Suprapubic skin (tissue), 3 donors: Measurements from ENCODE around the gene ELAVL2.

Experiments used
- POLR2A ChIP-seq, 2 donors: fragments of 450-650 bp; IDR thresholded peaks; one replicate each; pipeline ENCODE4 v1.6.1; 2017; ENCODE audit warnings: antibody characterized with exemption in 2 of 2, mild to moderate bottlenecking in 2 of 2, moderate library complexity in 2 of 2
- TF ChIP-seq, protein P1 (sequence below), 2 donors: fragments of 200-600 bp in 1 of 2; fragments of 450-650 bp in 1 of 2; sonication (generic) in 1 of 2; IDR thresholded peaks; one replicate each; pipeline ENCODE4 v1.5.1; 2016 to 2019; ENCODE audit warnings: antibody characterized with exemption in 2 of 2, mild to moderate bottlenecking in 1 of 2, moderate library complexity in 1 of 2

DNA sequence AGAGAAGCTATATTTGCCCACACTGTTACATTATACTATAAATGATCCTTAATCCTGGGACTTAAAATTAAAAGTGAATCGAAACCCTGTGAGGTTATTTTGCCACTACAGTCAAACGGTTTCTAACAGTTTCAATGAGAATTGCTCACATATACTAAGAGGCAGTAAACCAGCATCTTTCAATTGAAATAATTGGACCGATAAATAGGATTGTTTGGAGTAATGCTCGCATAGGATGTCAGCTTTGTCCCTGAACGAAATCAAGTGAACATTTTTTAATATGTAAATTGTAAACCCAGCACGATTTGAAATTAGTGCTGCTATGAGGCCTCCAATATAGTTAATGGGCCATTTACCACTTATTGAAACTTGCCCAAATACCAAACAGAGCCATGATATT, 60.5 kb downstream of the ELAVL2 start:
- TF ChIP-seq, protein P1, sequence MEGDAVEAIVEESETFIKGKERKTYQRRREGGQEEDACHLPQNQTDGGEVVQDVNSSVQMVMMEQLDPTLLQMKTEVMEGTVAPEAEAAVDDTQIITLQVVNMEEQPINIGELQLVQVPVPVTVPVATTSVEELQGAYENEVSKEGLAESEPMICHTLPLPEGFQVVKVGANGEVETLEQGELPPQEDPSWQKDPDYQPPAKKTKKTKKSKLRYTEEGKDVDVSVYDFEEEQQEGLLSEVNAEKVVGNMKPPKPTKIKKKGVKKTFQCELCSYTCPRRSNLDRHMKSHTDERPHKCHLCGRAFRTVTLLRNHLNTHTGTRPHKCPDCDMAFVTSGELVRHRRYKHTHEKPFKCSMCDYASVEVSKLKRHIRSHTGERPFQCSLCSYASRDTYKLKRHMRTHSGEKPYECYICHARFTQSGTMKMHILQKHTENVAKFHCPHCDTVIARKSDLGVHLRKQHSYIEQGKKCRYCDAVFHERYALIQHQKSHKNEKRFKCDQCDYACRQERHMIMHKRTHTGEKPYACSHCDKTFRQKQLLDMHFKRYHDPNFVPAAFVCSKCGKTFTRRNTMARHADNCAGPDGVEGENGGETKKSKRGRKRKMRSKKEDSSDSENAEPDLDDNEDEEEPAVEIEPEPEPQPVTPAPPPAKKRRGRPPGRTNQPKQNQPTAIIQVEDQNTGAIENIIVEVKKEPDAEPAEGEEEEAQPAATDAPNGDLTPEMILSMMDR (IDR thresholded peaks at IDR 0.05): no peak
- no peak for TF ChIP-seq POLR2A (IDR thresholded peaks at IDR 0.05)
